HG02973 (cell line): Measurements from ENCODE around the gene VIT.

ENCODE experiments used
- ATAC-seq: cut with Tn5 transposase; IDR thresholded peaks from one replicate; pipeline ENCODE4 v1.9.1; 2021; ENCODE audit warnings: moderate library complexity; ENCODE audit not compliant: unreplicated experiment

The VIT gene

GRCh38 chr2:36708041-36708741 lies 11.7 kb downstream of the VIT start:
- ATAC-seq = no peak

GRCh38 chr2:36710858-36711515 lies 14.5 kb downstream of the VIT start:
- ATAC-seq = no peak

- ATAC-seq = no peak
Observed at GRCh38 chr2:36711741-36712314, 15.3 kb downstream of the VIT start.

DNA sequence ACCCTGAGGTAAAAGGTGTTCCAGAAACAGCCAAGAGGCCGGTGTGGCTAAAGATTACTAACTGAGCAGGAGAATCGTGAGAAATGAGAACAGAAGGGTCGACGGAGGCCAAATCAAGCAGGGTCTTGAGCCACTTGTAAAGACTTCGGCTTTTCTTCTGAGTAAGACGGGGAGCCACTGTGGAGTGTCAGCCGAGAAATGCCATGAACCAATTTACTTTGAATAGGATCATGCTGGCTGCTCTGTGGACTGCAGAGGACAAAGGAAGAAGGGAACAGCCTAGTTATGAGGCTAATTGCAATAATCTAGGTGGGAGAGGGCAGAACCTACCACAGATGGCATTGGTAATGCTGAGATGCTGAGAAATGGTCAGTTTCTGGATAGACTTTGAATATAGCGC lies 16.8 kb downstream of the VIT start:
- ATAC-seq = no peak

GRCh38 chr2:36716111-36716510 lies 19.6 kb downstream of the VIT start:
- ATAC-seq = no peak

GRCh38 chr2:36717603-36718266 lies 21.2 kb downstream of the VIT start:
- ATAC-seq = no peak

GRCh38 chr2:36727550-36727949 lies 31.0 kb downstream of the VIT start:
- ATAC-seq = no peak

DNA sequence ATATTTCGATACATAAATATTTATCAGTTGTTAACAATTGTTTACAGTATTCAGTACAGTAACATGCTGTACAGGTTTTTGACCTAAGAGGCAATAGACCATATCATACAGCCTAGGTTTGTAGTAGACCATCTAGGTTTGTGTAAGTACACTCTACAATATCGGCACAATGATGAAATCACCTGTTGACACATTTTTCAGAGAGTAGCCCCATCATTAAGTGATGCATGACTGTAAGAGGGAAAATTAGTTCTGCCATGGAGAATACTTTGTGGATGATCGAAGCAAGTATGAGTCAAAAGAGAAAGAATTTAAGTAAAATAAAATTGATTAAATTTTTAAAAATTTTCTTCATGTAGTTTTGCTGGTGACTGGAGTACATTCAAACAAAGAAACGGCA lies 32.6 kb downstream of the VIT start:
- ATAC-seq = no peak

- no peak for ATAC-seq
Observed at GRCh38 chr2:36731941-36732672, 35.6 kb downstream of the VIT start.

GRCh38 chr2:36732673-36733036 lies 36.1 kb downstream of the VIT start:
- ATAC-seq = no peak

- ATAC-seq = no peak
Observed at GRCh38 chr2:36733215-36733614, 36.7 kb downstream of the VIT start.

GRCh38 chr2:36734304-36734703 lies 37.8 kb downstream of the VIT start:
- ATAC-seq = no peak

GRCh38 chr2:36737131-36737750 lies 40.7 kb downstream of the VIT start:
- ATAC-seq = no peak

GRCh38 chr2:36740061-36740460 lies 43.6 kb downstream of the VIT start:
- ATAC-seq = no peak

GRCh38 chr2:36741188-36741837 lies 44.8 kb downstream of the VIT start:
- ATAC-seq = no peak

GRCh38 chr2:36743954-36744353 lies 47.4 kb downstream of the VIT start:
- ATAC-seq = no peak

DNA sequence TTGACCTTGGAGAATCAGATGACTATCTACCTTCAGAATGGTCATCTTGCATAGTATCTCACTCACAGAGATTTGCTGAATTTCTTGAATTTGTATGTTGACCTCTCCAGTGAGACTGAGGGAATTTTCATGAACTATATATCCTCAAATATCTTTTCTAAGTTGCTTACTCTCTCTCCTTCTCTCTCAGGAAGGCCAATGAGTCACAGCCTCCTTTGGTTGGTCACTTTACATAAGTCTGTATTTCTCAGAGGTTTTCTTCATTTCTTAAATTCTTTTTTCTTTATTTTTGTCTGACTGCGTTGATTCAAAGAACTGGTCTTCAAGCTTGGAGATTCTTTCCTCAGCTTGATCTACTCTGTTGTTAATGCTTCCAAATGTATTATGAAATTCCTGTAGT lies 51.7 kb downstream of the VIT start:
- no peak for ATAC-seq

- ATAC-seq = no peak
Observed at GRCh38 chr2:36750101-36750500, 53.6 kb downstream of the VIT start.

DNA sequence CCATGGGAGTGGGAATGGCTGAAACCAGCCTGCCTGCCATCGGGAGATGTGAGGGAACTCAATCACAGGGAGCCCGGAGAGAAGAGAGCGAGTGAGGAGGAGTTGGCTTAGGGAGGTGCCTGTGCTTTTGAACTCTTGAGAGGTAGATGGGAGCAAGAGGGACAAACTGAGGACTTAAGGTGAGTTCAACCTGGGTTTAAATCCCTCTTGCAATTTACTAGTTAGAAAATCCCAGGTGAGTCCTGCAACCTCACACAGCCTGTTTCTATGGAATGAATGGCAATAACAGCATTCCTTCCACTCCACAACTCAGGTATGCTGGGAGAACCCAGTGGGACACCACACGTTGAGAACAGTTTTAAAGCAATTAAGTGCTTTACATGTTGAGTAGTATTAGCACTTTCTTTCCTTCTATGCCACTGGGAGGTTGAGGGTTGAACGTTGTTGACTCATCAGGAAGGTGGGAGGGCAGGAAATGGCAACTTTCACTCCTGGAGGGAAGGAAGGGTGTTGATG lies 57.3 kb downstream of the VIT start:
- ATAC-seq = no peak

GRCh38 chr2:36754578-36754977 lies 58.1 kb downstream of the VIT start:
- ATAC-seq = no peak
